HCT116 (cell line): Measurements from ENCODE around the gene FANCG. TPM values are rescaled to one million over a fixed set of nuclear protein-coding genes. Genes with fewer than 3 reads are reported as not detected.

Experiments
- ATAC-seq: fragments of 200-7000 bp; cut with Tn5 transposase; 2 replicates; pipeline ENCODE4 v1.9.1; 2020; ENCODE audit warnings: mild to moderate bottlenecking, moderate library complexity
- BruUV-seq: library from RNA; stranded (reverse); fragments of 400-500 nt; replicated peaks from 2 replicates; lab custom pipeline; 2021; lab: Mats Ljungman, UMichigan
- CTCF ChIA-PET: fragments of 300-600 bp; sonication (Branson Sonifier 250); formaldehyde crosslinking; loops from one replicate; lab custom pipeline; 2021; ENCODE audit warnings: antibody characterized with exemption; lab: Charles Lee
- POLR2A ChIA-PET: fragments of 300-600, 350-600 bp; sonication (Branson Sonifier 250); formaldehyde crosslinking; loops from one replicate; lab custom pipeline; 2021; ENCODE audit warnings: antibody characterized with exemption; lab: Charles Lee
- RAD21 ChIA-PET, 2 experiments: fragments of 300-600 bp; sonication (Branson Sonifier 250); formaldehyde crosslinking; loops; one replicate each; lab custom pipeline; 2023; ENCODE audit warnings: low total read pairs in 2 of 2; ENCODE audit not compliant: uncharacterized antibody in 2 of 2, unreplicated experiment in 2 of 2, low non-redundant PET in 1 of 2; lab: Charles Lee
- DNase-seq: peaks from one replicate; pipeline ENCODE4 v3.0.0-alpha.2; 2010; ENCODE audit warnings: low read depth, low spot score
- H2AFZ ChIP-seq: fragments of 200-600 bp; shearing (Covaris generic), sonication (generic); 2 replicates; pipeline ENCODE4 v1.6.1; 2017; ENCODE audit warnings: low read depth, mixed run types, mixed read lengths, antibody characterized with exemption, low read length; ENCODE audit not compliant: poor library complexity, severe bottlenecking
- H3K27ac ChIP-seq: 2 replicates; pipeline ENCODE4 v1.5.1; 2012; ENCODE audit warnings: low read depth, low read length
- H3K27me3 ChIP-seq: fragments of 200-600 bp; sonication (generic); 2 replicates; pipeline ENCODE4 v1.6.1; 2016; ENCODE audit warnings: mixed run types, low read length, mixed read lengths; ENCODE audit not compliant: insufficient read depth
- H3K36me3 ChIP-seq, 2 experiments: fragments of 200-500 bp in 1 of 2; fragments of 200-600 bp in 1 of 2; sonication (Bioruptor generic) in 1 of 2; sonication (generic) in 1 of 2; 2 replicates each; pipeline versions ENCODE4 v1.5.1 to v1.6.1; 2014 to 2016; ENCODE audit warnings: low read length in 2 of 2, inconsistent platforms in 1 of 2, mixed read lengths in 1 of 2, mixed run types in 1 of 2; ENCODE audit not compliant: insufficient read depth in 2 of 2, control insufficient read depth in 1 of 2
- H3K4me1 ChIP-seq, 2 experiments: fragments of 200-600 bp in 1 of 2; sonication (generic) in 1 of 2; 2 replicates each; pipeline versions ENCODE4 v1.5.1 to v1.6.1; 2012 to 2017; ENCODE audit warnings: low read length in 2 of 2, inconsistent platforms in 1 of 2, mild to moderate bottlenecking in 1 of 2, mixed read lengths in 1 of 2, mixed run types in 1 of 2, moderate library complexity in 1 of 2; ENCODE audit not compliant: insufficient read depth in 2 of 2, control insufficient read depth in 1 of 2
- H3K4me2 ChIP-seq: fragments of 200-600 bp; sonication (generic); 2 replicates; pipeline ENCODE4 v1.6.1; 2017; ENCODE audit warnings: mixed run types, low read length, mixed read lengths
- H3K4me3 ChIP-seq, 2 experiments: fragments of 200-600 bp in 1 of 2; sonication (generic) in 1 of 2; replicated peaks in 1 of 2; 2 replicates each; pipeline ENCODE4 v1.5.1; 2011 to 2016; ENCODE audit warnings: low read length in 2 of 2, control low read depth in 1 of 2, low read depth in 1 of 2, mild to moderate bottlenecking in 1 of 2, mixed read lengths in 1 of 2, mixed run types in 1 of 2
- H3K79me2 ChIP-seq: fragments of 200-600 bp; sonication (generic); 2 replicates; pipeline ENCODE4 v1.6.1; 2017; ENCODE audit warnings: mild to moderate bottlenecking, mixed run types, low read length, moderate library complexity, mixed read lengths; ENCODE audit not compliant: insufficient read depth
- H3K9ac ChIP-seq: fragments of 200-600 bp; sonication (generic); 2 replicates; pipeline ENCODE4 v1.6.1; 2016; ENCODE audit warnings: low read length, mixed read lengths
- H3K9me2 ChIP-seq: fragments of 200-600 bp; sonication (generic), shearing (Covaris generic); 2 replicates; pipeline ENCODE4 v1.6.1; 2017; ENCODE audit warnings: mixed run types, mild to moderate bottlenecking, moderate library complexity; ENCODE audit not compliant: insufficient read depth
- H3K9me3 ChIP-seq, 2 experiments: fragments of 200-500 bp in 1 of 2; fragments of 200-600 bp in 1 of 2; sonication (Bioruptor generic) in 1 of 2; sonication (generic) in 1 of 2; 2 replicates each; pipeline ENCODE4 v1.6.1; 2014 to 2017; ENCODE audit warnings: low read length in 2 of 2, mixed read lengths in 2 of 2, inconsistent platforms in 1 of 2, low read depth in 1 of 2, mild to moderate bottlenecking in 1 of 2, mixed run types in 1 of 2, moderate library complexity in 1 of 2; ENCODE audit not compliant: control insufficient read depth in 1 of 2, insufficient read depth in 1 of 2
- H4K20me1 ChIP-seq: fragments of 200-600 bp; sonication (generic), shearing (Covaris generic); 2 replicates; pipeline ENCODE4 v1.6.1; 2017; ENCODE audit warnings: mixed run types, mild to moderate bottlenecking, moderate library complexity; ENCODE audit not compliant: insufficient read depth
- CBX3 ChIP-seq: IDR thresholded peaks from 2 replicates; pipeline ENCODE4 v1.6.1; 2012; ENCODE audit warnings: low read depth
- CEBPB ChIP-seq: IDR thresholded peaks from 2 replicates; pipeline ENCODE4 v1.6.1; 2012; ENCODE audit warnings: low read depth
- CTCF ChIP-seq, 3 experiments: fragments of 200-600 bp in 1 of 3; sonication (generic) in 1 of 3; IDR thresholded peaks in 2 of 3; conservative IDR thresholded peaks in 1 of 3; 2 replicates each; pipeline ENCODE4 v1.5.1; 2012 to 2017; ENCODE audit warnings: low read depth in 2 of 3, low read length in 2 of 3, antibody characterized with exemption in 1 of 3, borderline replicate concordance in 1 of 3, control low read depth in 1 of 3, mild to moderate bottlenecking in 1 of 3, mixed read lengths in 1 of 3, mixed run types in 1 of 3, moderate library complexity in 1 of 3; ENCODE audit not compliant: insufficient read depth in 1 of 3
- EZH2phosphoT487 ChIP-seq: fragments of 200-600 bp; IDR thresholded peaks from 2 replicates; pipeline ENCODE4 v1.6.1; 2018; ENCODE audit warnings: antibody characterized with exemption, borderline replicate concordance
- FOSL1 ChIP-seq: IDR thresholded peaks from 2 replicates; pipeline ENCODE4 v1.6.1; 2012; ENCODE audit warnings: low read depth
- POLR2A ChIP-seq: IDR thresholded peaks from 2 replicates; pipeline ENCODE4 v1.7.0; 2011; ENCODE audit warnings: borderline replicate concordance; ENCODE audit not compliant: insufficient read depth, insufficient read length; ENCODE audit errors: extremely low read depth
- POLR2AphosphoS5 ChIP-seq: IDR thresholded peaks from 2 replicates; pipeline ENCODE4 v1.6.1; 2011; ENCODE audit warnings: mild to moderate bottlenecking, low read depth, low read length, moderate library complexity
- RAD21 ChIP-seq: IDR thresholded peaks from 2 replicates; pipeline ENCODE4 v1.6.1; 2012; ENCODE audit warnings: low read depth, mild to moderate bottlenecking
- SIN3A ChIP-seq: IDR thresholded peaks from 2 replicates; pipeline ENCODE4 v1.6.1; 2012; ENCODE audit warnings: low read depth
- SRF ChIP-seq: IDR thresholded peaks from 2 replicates; pipeline ENCODE4 v1.6.1; 2012; ENCODE audit warnings: low read depth
- YY1 ChIP-seq: IDR thresholded peaks from 2 replicates; pipeline ENCODE4 v1.6.1; 2011; ENCODE audit warnings: low read length, low read depth, moderate library complexity, mild to moderate bottlenecking; ENCODE audit not compliant: insufficient replicate concordance; ENCODE audit errors: extremely low read depth
- ZFX ChIP-seq: fragments of 450-650 bp; IDR thresholded peaks from 2 replicates; pipeline ENCODE4 v1.6.1; 2017
- intact Hi-C: fragments of 100-400 bp; cut with micrococcal nuclease; formaldehyde crosslinking; loops from 2 replicates; pipeline ENCODE4 v1.10.0; 2022
- total RNA-seq: library from RNA; stranded (reverse); gene quantifications from one replicate; pipeline ENCODE4 v1.2.1, GENCODE V29; 2021; ENCODE audit not compliant: unreplicated experiment
- TF ChIP-seq, protein P1 (sequence below): IDR thresholded peaks from 2 replicates; pipeline ENCODE4 v1.6.1; 2012
- TF ChIP-seq, protein P2 (sequence below): IDR thresholded peaks from 2 replicates; pipeline ENCODE4 v1.6.1; 2011; ENCODE audit warnings: mild to moderate bottlenecking, low read length, moderate library complexity; ENCODE audit not compliant: insufficient replicate concordance; ENCODE audit errors: extremely low read depth
- TF ChIP-seq, protein P3 (sequence below): IDR thresholded peaks from 2 replicates; pipeline ENCODE4 v1.6.1; 2012

FANCG gene
- total RNA-seq, 1 experiment from 2014 or later: 82.3 TPM

GRCh38 chr9:35108461-35108860 is 28.7 kb upstream of the FANCG start:
- Histone ChIP-seq H2AFZ (no peak overlapping the region), H3K9ac (no peak overlapping the region), H3K4me2 (no peak overlapping the region), H3K36me3 (no peaks in the 10 kb centered on the region), H3K79me2 (no peaks in the 10 kb centered on the region), H3K27ac (no peak overlapping the region), H3K9me2 (no peaks in the 10 kb centered on the region), H3K27me3 (no peaks in the 10 kb centered on the region), H4K20me1 (no peaks in the 10 kb centered on the region), H3K4me3 (no peak overlapping the region), H3K9me3 (no peaks in the 10 kb centered on the region), H3K4me1 (peaks cover 15 to 40% of the 10 kb centered on the region in 2 experiments)
- intact Hi-C loops: no loop called here
- CTCF ChIA-PET: no interaction called here
- RAD21 ChIA-PET: no interaction called here
- TF ChIP-seq CBX3: no peak
- no peak for TF ChIP-seq POLR2AphosphoS5
- TF ChIP-seq YY1: no peak
- no peak for TF ChIP-seq RAD21
- TF ChIP-seq SRF: no peak
- no peak for DNase-seq
- POLR2A ChIA-PET: no interaction called here
- no TSS peak for BruUV-seq
- no peak for ATAC-seq

GRCh38 chr9:35107297-35108290 is 27.9 kb upstream of the FANCG start:
- Histone ChIP-seq H3K27me3 (no peaks in the 10 kb centered on the region), H3K36me3 (no peaks in the 10 kb centered on the region), H3K9me2 (no peaks in the 10 kb centered on the region), H3K4me3 (no peak overlapping the region), H4K20me1 (no peaks in the 10 kb centered on the region), H3K79me2 (peaks cover 3% of the 10 kb centered on the region), H2AFZ (no peak overlapping the region), H3K4me2 (no peak overlapping the region), H3K27ac (no peak overlapping the region), H3K4me1 (peaks cover 16 to 38% of the 10 kb centered on the region in 2 experiments), H3K9me3 (no peaks in the 10 kb centered on the region), H3K9ac (no peak overlapping the region)
- DNase-seq: no peak
- no TSS peak for BruUV-seq
- intact Hi-C loops: no loop called here
- ChIA-PET CTCF (no interaction called here), POLR2A (no interaction called here), RAD21 (no interaction called here)
- ATAC-seq: no peak
- TF ChIP-seq CTCF (IDR thresholded peaks at IDR 0.05 in 2 of 3, conservative IDR thresholded peaks at IDR 0.05 in 1 of 3; ENCODE audit: borderline replicate concordance in 1 of 3, insufficient read depth in 1 of 3, low read depth in 2 of 3, low read length in 2 of 3): no peak
- TF ChIP-seq, protein P1, sequence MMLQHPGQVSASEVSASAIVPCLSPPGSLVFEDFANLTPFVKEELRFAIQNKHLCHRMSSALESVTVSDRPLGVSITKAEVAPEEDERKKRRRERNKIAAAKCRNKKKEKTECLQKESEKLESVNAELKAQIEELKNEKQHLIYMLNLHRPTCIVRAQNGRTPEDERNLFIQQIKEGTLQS: no peak
- no peak for TF ChIP-seq FOSL1
- no peak for TF ChIP-seq ZFX
- no peak for TF ChIP-seq CBX3
- no peak for TF ChIP-seq YY1
- no peak for TF ChIP-seq EZH2phosphoT487
- TF ChIP-seq RAD21: no peak
- no peak for TF ChIP-seq POLR2A
- no peak for TF ChIP-seq CEBPB
- no peak for TF ChIP-seq SIN3A
- TF ChIP-seq, protein P2, sequence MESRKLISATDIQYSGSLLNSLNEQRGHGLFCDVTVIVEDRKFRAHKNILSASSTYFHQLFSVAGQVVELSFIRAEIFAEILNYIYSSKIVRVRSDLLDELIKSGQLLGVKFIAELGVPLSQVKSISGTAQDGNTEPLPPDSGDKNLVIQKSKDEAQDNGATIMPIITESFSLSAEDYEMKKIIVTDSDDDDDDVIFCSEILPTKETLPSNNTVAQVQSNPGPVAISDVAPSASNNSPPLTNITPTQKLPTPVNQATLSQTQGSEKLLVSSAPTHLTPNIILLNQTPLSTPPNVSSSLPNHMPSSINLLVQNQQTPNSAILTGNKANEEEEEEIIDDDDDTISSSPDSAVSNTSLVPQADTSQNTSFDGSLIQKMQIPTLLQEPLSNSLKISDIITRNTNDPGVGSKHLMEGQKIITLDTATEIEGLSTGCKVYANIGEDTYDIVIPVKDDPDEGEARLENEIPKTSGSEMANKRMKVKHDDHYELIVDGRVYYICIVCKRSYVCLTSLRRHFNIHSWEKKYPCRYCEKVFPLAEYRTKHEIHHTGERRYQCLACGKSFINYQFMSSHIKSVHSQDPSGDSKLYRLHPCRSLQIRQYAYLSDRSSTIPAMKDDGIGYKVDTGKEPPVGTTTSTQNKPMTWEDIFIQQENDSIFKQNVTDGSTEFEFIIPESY: no peak
- TF ChIP-seq, protein P3, sequence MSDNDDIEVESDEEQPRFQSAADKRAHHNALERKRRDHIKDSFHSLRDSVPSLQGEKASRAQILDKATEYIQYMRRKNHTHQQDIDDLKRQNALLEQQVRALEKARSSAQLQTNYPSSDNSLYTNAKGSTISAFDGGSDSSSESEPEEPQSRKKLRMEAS: no peak
